HG03097 (cell line): ENCODE data around the gene HYPK.
"Not testable (repeated sequence)": the region's sequence is repeated elsewhere in the genome, so short reads cannot be mapped to it uniquely, and the experiment has no call there.

ENCODE experiments used
- ATAC-seq: cut with Tn5 transposase; IDR thresholded peaks from one replicate; pipeline ENCODE4 v1.9.1; 2021; ENCODE audit not compliant: unreplicated experiment, low FRiP score

Gene HYPK

GRCh38 chr15:43831519-43832052, 31.2 kb downstream of the HYPK start:
- ATAC-seq, result not testable (repeated sequence)

DNA sequence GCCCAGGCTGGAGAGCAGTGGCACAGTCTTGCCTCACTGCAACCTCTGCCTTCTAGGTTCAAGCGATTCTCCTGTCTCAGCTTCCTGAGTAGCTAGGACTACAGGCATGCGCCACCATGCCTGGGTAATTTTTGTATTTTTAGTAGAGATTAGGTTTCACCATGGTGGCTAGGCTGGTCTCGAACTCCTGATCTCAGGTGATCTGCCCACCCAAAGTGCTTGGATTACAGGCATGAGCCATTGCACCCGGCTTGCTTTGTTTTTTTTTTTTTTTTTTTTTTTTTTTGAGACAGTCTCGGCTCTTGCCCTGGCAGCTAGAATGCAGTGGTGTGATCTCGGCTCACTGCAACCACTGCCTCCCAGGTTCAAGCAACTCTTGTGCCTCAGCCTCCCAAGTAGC, 32.1 kb downstream of the HYPK start:
- not testable (repeated sequence) for ATAC-seq

- ATAC-seq, result no peak
Measured at GRCh38 chr15:43845421-43845820, 45.0 kb downstream of the HYPK start.

GRCh38 chr15:43851251-43851650, 50.9 kb downstream of the HYPK start:
- no peak for ATAC-seq

GRCh38 chr15:43852607-43853006, 52.2 kb downstream of the HYPK start:
- no peak for ATAC-seq
